SK-N-SH (cell line): ENCODE results near the gene RNF214. TPM values are rescaled to one million over a fixed set of nuclear protein-coding genes. Genes with fewer than 3 reads are reported as not detected.

Experiments
- CTCF ChIA-PET: fragments of 300-600, 350-600 bp; formaldehyde crosslinking; extraction: SDS; loops from one replicate; lab custom pipeline; 2021; lab: Yijun Ruan, JAX
- POLR2A ChIA-PET: fragments of 350-600 bp; sonication (Branson Sonifier 250); formaldehyde crosslinking; extraction: SDS; loops from one replicate; lab custom pipeline; 2020; ENCODE audit warnings: antibody characterized with exemption, inconsistent platforms; lab: Yijun Ruan, JAX
- DNase-seq: peaks from one replicate; pipeline ENCODE4 v3.0.0; 2012
- H2AFZ ChIP-seq: fragments of 200-600 bp; sonication (generic); 2 replicates; pipeline ENCODE4 v1.8.1; 2016; ENCODE audit warnings: antibody characterized with exemption, mild to moderate bottlenecking, low read depth
- H3F3A ChIP-seq: fragments of 200-600 bp; sonication (generic); replicated peaks from 2 replicates; pipeline ENCODE3; 2016; ENCODE audit warnings: antibody characterized with exemption, mild to moderate bottlenecking; ENCODE audit not compliant: insufficient read depth
- H3K27ac ChIP-seq, 2 experiments: fragments of 200-500 bp in 1 of 2; fragments of 200-600 bp in 1 of 2; sonication (Bioruptor generic) in 1 of 2; sonication (generic), shearing (Covaris generic) in 1 of 2; 2 replicates each; pipeline versions ENCODE4 v1.5.1 to v1.6.1; 2014 to 2016; ENCODE audit warnings: low read depth in 2 of 2, inconsistent platforms in 1 of 2, low read length in 1 of 2, mild to moderate bottlenecking in 1 of 2, mixed read lengths in 1 of 2
- H3K27me3 ChIP-seq: fragments of 200-600 bp; sonication (generic), shearing (Covaris generic); 2 replicates; pipeline ENCODE4 v1.6.1; 2016; ENCODE audit warnings: mixed run types; ENCODE audit not compliant: insufficient read depth
- H3K36me3 ChIP-seq, 2 experiments: fragments of 200-500 bp in 1 of 2; fragments of 200-600 bp in 1 of 2; sonication (Bioruptor generic) in 1 of 2; sonication (generic) in 1 of 2; replicated peaks in 1 of 2; 2 replicates each; pipeline versions ENCODE3 to v1.5.1; 2014 to 2016; ENCODE audit warnings: low read length in 1 of 2, mild to moderate bottlenecking in 1 of 2; ENCODE audit not compliant: insufficient read depth in 2 of 2, control insufficient read depth in 1 of 2
- H3K4me1 ChIP-seq, 2 experiments: fragments of 200-500 bp in 1 of 2; fragments of 200-600 bp in 1 of 2; sonication (Bioruptor generic) in 1 of 2; sonication (generic), shearing (Covaris generic) in 1 of 2; 2 replicates each; pipeline versions ENCODE4 v1.5.1 to v1.6.1; 2014 to 2016; ENCODE audit warnings: low read depth in 1 of 2, low read length in 1 of 2, mixed run types in 1 of 2; ENCODE audit not compliant: insufficient read depth in 2 of 2, control insufficient read depth in 1 of 2
- H3K4me2 ChIP-seq: fragments of 200-600 bp; sonication (generic), shearing (Covaris generic); 2 replicates; pipeline ENCODE4 v1.6.1; 2017; ENCODE audit warnings: mixed run types
- H3K4me3 ChIP-seq, 2 experiments: fragments of 200-500 bp in 1 of 2; fragments of 200-600 bp in 1 of 2; sonication (Bioruptor generic) in 1 of 2; sonication (generic), shearing (Covaris generic) in 1 of 2; 2 replicates each; pipeline versions ENCODE4 v1.5.1 to v1.8.1; 2014 to 2016; ENCODE audit warnings: low read depth in 2 of 2, inconsistent platforms in 1 of 2, low read length in 1 of 2, mild to moderate bottlenecking in 1 of 2, mixed read lengths in 1 of 2, moderate library complexity in 1 of 2
- H3K79me2 ChIP-seq: fragments of 200-600 bp; sonication (generic); 2 replicates; pipeline ENCODE4 v1.8.1; 2017; ENCODE audit warnings: mild to moderate bottlenecking; ENCODE audit not compliant: insufficient read depth
- H3K9ac ChIP-seq: fragments of 200-600 bp; sonication (generic); 2 replicates; pipeline ENCODE4 v1.6.1; 2017; ENCODE audit warnings: mixed run types
- H3K9me2 ChIP-seq: fragments of 200-600 bp; sonication (generic); 2 replicates; pipeline ENCODE4 v1.6.1; 2017; ENCODE audit warnings: mixed run types
- H3K9me3 ChIP-seq: fragments of 200-600 bp; sonication (generic); 2 replicates; pipeline ENCODE4 v1.6.1; 2017; ENCODE audit warnings: mixed run types, mild to moderate bottlenecking, moderate library complexity
- H4K20me1 ChIP-seq: fragments of 200-600 bp; sonication (generic); 2 replicates; pipeline ENCODE4 v1.6.1; 2017; ENCODE audit warnings: mild to moderate bottlenecking, mixed run types; ENCODE audit not compliant: insufficient read depth
- CHD2 ChIP-seq: fragments of 150-350 bp; IDR thresholded peaks from 2 replicates; pipeline ENCODE4 v1.6.1; 2018; ENCODE audit warnings: low read length; ENCODE audit not compliant: partially characterized antibody
- CTCF ChIP-seq: fragments of 200-600 bp; sonication (generic); IDR thresholded peaks from 2 replicates; pipeline ENCODE4 v1.6.1; 2017; ENCODE audit warnings: antibody characterized with exemption, mild to moderate bottlenecking, moderate library complexity
- ELF1 ChIP-seq: IDR thresholded peaks from 2 replicates; pipeline ENCODE4 v1.4.0; 2012
- EP300 ChIP-seq, 2 experiments: IDR thresholded peaks; 2 replicates each; pipeline versions ENCODE4 v1.4.0 to v1.6.1; 2012; ENCODE audit warnings: borderline replicate concordance in 1 of 2, low read depth in 1 of 2, low read length in 1 of 2
- EZH2phosphoT487 ChIP-seq: fragments of 200-600 bp; sonication (generic); IDR thresholded peaks from 2 replicates; pipeline ENCODE4 v1.6.1; 2017; ENCODE audit warnings: low read depth, mixed run types, mild to moderate bottlenecking, antibody characterized with exemption, moderate library complexity, borderline replicate concordance
- FOSL2 ChIP-seq: IDR thresholded peaks from 2 replicates; pipeline ENCODE4 v1.4.0; 2012; ENCODE audit warnings: low read depth, mild to moderate bottlenecking, moderate library complexity, borderline replicate concordance
- JUND ChIP-seq: IDR thresholded peaks from 2 replicates; pipeline ENCODE4 v1.4.0; 2012
- MEF2A ChIP-seq: IDR thresholded peaks from 2 replicates; pipeline ENCODE4 v1.4.0; 2012; ENCODE audit warnings: low read depth, borderline replicate concordance
- PBX3 ChIP-seq: IDR thresholded peaks from 2 replicates; pipeline ENCODE4; 2012
- RAD21 ChIP-seq: IDR thresholded peaks from 2 replicates; pipeline ENCODE4 v1.6.1; 2012; ENCODE audit warnings: mild to moderate bottlenecking, low read length
- RCOR1 ChIP-seq: fragments of 150-350 bp; IDR thresholded peaks from 2 replicates; pipeline ENCODE4 v1.6.1; 2017; ENCODE audit warnings: antibody characterized with exemption, low read length
- RFX5 ChIP-seq: IDR thresholded peaks from 2 replicates; pipeline ENCODE4 v1.6.1; 2012; ENCODE audit warnings: mild to moderate bottlenecking, improper control_type of control experiment, low read length
- RXRA ChIP-seq: IDR thresholded peaks from 2 replicates; pipeline ENCODE4 v1.4.0; 2012; ENCODE audit warnings: low read depth, mild to moderate bottlenecking, borderline replicate concordance
- TCF12 ChIP-seq: IDR thresholded peaks from 2 replicates; pipeline ENCODE4 v1.4.0; 2012
- USF2 ChIP-seq: fragments of 150-350 bp; IDR thresholded peaks from 2 replicates; pipeline ENCODE4 v1.6.1; 2017; ENCODE audit warnings: antibody characterized with exemption, low read length, low read depth, borderline replicate concordance
- YY1 ChIP-seq: IDR thresholded peaks from 2 replicates; pipeline ENCODE4 v1.4.0; 2012; ENCODE audit warnings: low read depth, mild to moderate bottlenecking
- WGBS: methylation state at CpG from one replicate; pipeline ENCODE4 v1.1.6; 2017; ENCODE audit warnings: low lambda C conversion rate; 5-methylcytosine and 5-hydroxymethylcytosine counted together
- polyA plus RNA-seq, 3 experiments: library from polyadenylated mRNA; depleted of rRNA; stranded (reverse); fragments of >200 nt; gene quantifications; 2 replicates each; pipeline ENCODE4 v1.2.3, GENCODE V29; 2012
- TF ChIP-seq, protein P1 (sequence below): IDR thresholded peaks from 2 replicates; pipeline ENCODE4 v1.4.0; 2012; ENCODE audit warnings: low read depth
- TF ChIP-seq, protein P2 (sequence below): fragments of 150-350 bp; IDR thresholded peaks from 2 replicates; pipeline ENCODE4 v1.6.1; 2016; ENCODE audit warnings: mild to moderate bottlenecking, low read depth, low read length
- TF ChIP-seq, protein P3 (sequence below): IDR thresholded peaks from 2 replicates; pipeline ENCODE4 v1.4.0; 2012; ENCODE audit warnings: low read depth, borderline replicate concordance

Gene RNF214
- polyA plus RNA-seq, 1 of the 3 experiments (the other 2 are of a cell fraction), result 15.4 TPM

DNA sequence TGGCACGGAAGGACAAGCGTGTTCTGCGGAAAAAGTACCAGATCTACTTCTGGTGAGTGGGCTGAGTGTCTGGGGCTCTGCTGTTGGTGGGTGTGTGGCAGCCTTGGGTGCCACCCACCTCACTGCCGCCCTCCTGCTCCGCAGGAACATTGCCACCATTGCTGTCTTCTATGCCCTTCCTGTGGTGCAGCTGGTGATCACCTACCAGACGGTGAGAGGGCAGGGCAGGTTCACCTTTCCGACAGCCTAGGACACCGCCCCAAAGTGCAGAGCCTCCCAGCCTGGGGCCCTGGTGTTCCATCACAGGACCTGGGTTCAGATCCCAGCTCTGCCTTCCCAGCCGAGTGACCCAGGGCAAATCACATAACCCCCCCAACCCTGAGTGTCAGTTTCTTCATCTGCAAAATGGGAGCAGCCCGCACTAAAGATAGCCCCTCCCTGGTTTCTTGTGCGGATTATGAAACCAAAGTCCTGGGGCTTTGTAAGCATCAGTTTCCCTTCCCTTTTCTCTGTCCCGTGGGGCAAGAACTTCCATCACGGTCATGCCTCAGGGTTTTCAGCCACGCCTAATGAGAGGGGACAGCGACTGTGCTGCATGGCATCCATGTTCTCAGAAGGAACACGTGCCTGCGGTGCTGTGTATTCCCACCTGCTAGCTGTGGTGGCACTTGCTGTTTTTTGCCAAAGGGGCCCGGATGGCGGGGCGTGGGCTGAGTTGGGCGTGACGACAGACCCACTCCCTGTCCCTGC lies 43.1 kb upstream of the RNF214 start:
- TF ChIP-seq ELF1 (no peak), MEF2A (no peak), PBX3 (no peak), YY1 (no peak)
- Histone ChIP-seq H3K27ac (no peak overlapping the region), H3K27me3 (no peaks in the 10 kb centered on the region), H3F3A (no peaks in the 10 kb centered on the region), H3K4me3 (no peak overlapping the region), H2AFZ (no peak overlapping the region), H3K79me2 (no peaks in the 10 kb centered on the region), H4K20me1 (no peaks in the 10 kb centered on the region), H3K36me3 (peaks cover 0 to 17% of the 10 kb centered on the region in 2 experiments), H3K9me2 (no peaks in the 10 kb centered on the region), H3K9ac (no peak overlapping the region), H3K9me3 (no peaks in the 10 kb centered on the region), H3K4me1 (no peaks in the 10 kb centered on the region), H3K4me2 (no peak overlapping the region)
- ChIA-PET CTCF (interaction anchor here (1.5 kb wide), 1 partner anchor 13 kb away, joined by 3 read pairs; no protein-coding TSS in a partner anchor), POLR2A (no interaction called here)
- WGBS, result 93% methylated on average over 17 of the region's 22 CpGs
- no peak for DNase-seq

DNA sequence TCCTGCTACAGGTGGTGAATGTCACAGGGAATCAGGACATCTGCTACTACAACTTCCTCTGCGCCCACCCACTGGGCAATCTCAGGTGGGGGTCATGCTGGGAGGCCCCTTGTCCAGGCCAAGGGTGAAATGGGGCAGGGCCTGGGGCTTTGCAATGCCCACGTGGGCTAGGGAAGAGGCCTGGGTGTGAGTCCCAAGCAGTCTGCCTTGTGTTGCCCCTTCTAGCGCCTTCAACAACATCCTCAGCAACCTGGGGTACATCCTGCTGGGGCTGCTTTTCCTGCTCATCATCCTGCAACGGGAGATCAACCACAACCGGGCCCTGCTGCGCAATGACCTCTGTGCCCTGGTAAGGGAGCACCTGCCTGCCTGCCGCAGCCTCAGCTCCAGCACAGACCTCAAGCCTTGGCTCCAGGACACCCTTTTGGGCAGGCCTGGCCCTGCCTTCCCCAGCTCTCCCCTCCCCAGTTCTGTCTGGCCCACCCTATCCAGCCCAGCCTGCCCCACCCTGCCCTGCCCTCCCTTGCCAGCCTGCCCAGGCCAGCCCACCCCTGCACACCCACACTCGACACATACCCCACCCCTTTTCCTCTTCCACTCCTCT lies 42.4 kb upstream of the RNF214 start:
- H3K27ac ChIP-seq, result no peak overlapping the region
- TF ChIP-seq CTCF (no peak), RFX5 (no peak), RCOR1 (no peak), RAD21 (no peak), EP300 (IDR thresholded peaks at IDR 0.05; ENCODE audit: borderline replicate concordance in 1 of 2, low read depth in 1 of 2, low read length in 1 of 2) (no peak), TCF12 (no peak), JUND (no peak), RXRA (no peak), CHD2 (no peak), FOSL2 (no peak), USF2 (no peak), EZH2phosphoT487 (no peak)
- TF ChIP-seq, protein P1, sequence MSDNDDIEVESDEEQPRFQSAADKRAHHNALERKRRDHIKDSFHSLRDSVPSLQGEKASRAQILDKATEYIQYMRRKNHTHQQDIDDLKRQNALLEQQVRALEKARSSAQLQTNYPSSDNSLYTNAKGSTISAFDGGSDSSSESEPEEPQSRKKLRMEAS, result no peak
- TF ChIP-seq, protein P2, sequence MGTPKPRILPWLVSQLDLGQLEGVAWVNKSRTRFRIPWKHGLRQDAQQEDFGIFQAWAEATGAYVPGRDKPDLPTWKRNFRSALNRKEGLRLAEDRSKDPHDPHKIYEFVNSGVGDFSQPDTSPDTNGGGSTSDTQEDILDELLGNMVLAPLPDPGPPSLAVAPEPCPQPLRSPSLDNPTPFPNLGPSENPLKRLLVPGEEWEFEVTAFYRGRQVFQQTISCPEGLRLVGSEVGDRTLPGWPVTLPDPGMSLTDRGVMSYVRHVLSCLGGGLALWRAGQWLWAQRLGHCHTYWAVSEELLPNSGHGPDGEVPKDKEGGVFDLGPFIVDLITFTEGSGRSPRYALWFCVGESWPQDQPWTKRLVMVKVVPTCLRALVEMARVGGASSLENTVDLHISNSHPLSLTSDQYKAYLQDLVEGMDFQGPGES, result no peak
- TF ChIP-seq, protein P3, sequence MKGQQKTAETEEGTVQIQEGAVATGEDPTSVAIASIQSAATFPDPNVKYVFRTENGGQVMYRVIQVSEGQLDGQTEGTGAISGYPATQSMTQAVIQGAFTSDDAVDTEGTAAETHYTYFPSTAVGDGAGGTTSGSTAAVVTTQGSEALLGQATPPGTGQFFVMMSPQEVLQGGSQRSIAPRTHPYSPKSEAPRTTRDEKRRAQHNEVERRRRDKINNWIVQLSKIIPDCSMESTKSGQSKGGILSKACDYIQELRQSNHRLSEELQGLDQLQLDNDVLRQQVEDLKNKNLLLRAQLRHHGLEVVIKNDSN, result no peak
- TF ChIP-seq, all 33 proteins: peak for 0
- H4K20me1 ChIP-seq, result no peaks in the 10 kb centered on the region
- peak; percentile 13 for DNase-seq
- H3K4me3 ChIP-seq, result no peak overlapping the region
- ChIA-PET CTCF (interaction anchor here (1.5 kb wide), 1 partner anchor 12 kb away, joined by 3 read pairs; no protein-coding TSS in a partner anchor), POLR2A (no interaction called here)
- H3K36me3 ChIP-seq, result peaks cover 0 to 17% of the 10 kb centered on the region in 2 experiments
- 80% methylated on average over 6 of the region's 8 CpGs for WGBS
- H3K4me1 ChIP-seq, result no peaks in the 10 kb centered on the region
- no peaks in the 10 kb centered on the region for H3F3A ChIP-seq
- H3K27me3 ChIP-seq, result no peaks in the 10 kb centered on the region
- H3K9me2 ChIP-seq, result no peaks in the 10 kb centered on the region
- no peaks in the 10 kb centered on the region for H3K9me3 ChIP-seq
- no peak overlapping the region for H3K4me2 ChIP-seq
- H3K79me2 ChIP-seq, result no peaks in the 10 kb centered on the region
- no peak overlapping the region for H3K9ac ChIP-seq
- no peak overlapping the region for H2AFZ ChIP-seq
